Liver (tissue), 9 donors: Measurements from ENCODE around the gene ZNF438. TPM values are rescaled to one million over a fixed set of nuclear protein-coding genes. Genes with fewer than 3 reads are reported as not detected.

Source experiments
- DNase-seq: peaks from one replicate; pipeline ENCODE4 v3.0.0-alpha.2; 2017; ENCODE audit warnings: low spot score
- H3K27ac ChIP-seq, 2 donors: one replicate each; pipeline ENCODE4 v1.7.0; 2013; ENCODE audit warnings: inconsistent platforms in 2 of 2, low read length in 2 of 2, control low read depth in 1 of 2, low read depth in 1 of 2, mild to moderate bottlenecking in 1 of 2
- H3K27me3 ChIP-seq, 4 donors: one replicate each; pipeline versions ENCODE4 v1.6.1 to v1.7.0; 2013; ENCODE audit warnings: low read length in 3 of 4, inconsistent platforms in 1 of 4, mild to moderate bottlenecking in 1 of 4, moderate library complexity in 1 of 4; ENCODE audit not compliant: control insufficient read depth in 4 of 4, insufficient read depth in 4 of 4
- H3K36me3 ChIP-seq, 4 donors: one replicate each; pipeline versions ENCODE4 v1.6.1 to v1.7.0; 2013; ENCODE audit warnings: low read length in 3 of 4, mild to moderate bottlenecking in 3 of 4, low read depth in 1 of 4, moderate library complexity in 1 of 4; ENCODE audit not compliant: control insufficient read depth in 4 of 4, insufficient read depth in 3 of 4
- H3K4me1 ChIP-seq, 4 donors: one replicate each; pipeline versions ENCODE4 v1.6.1 to v1.7.0; 2013; ENCODE audit warnings: low read length in 3 of 4, mild to moderate bottlenecking in 3 of 4, moderate library complexity in 1 of 4; ENCODE audit not compliant: control insufficient read depth in 4 of 4, insufficient read depth in 4 of 4
- H3K4me3 ChIP-seq, 3 donors: one replicate each; pipeline versions ENCODE4 v1.6.1 to v1.7.0; 2013; ENCODE audit warnings: low read length in 3 of 3, control low read depth in 1 of 3, low read depth in 1 of 3, mild to moderate bottlenecking in 1 of 3
- H3K9ac ChIP-seq, 2 donors: one replicate each; pipeline ENCODE4 v1.7.0; 2013; ENCODE audit warnings: low read length in 2 of 2, mild to moderate bottlenecking in 2 of 2, moderate library complexity in 2 of 2, control low read depth in 1 of 2, low read depth in 1 of 2
- H3K9me3 ChIP-seq, 4 donors: one replicate each; pipeline versions ENCODE4 v1.6.1 to v1.7.0; 2013; ENCODE audit warnings: low read length in 3 of 4; ENCODE audit not compliant: control insufficient read depth in 4 of 4
- EGR1 ChIP-seq, 2 donors: IDR thresholded peaks; 2 replicates each; pipeline ENCODE4 v1.6.1; 2016 to 2018; ENCODE audit warnings: antibody characterized with exemption in 2 of 2, low read depth in 2 of 2
- FOXA1 ChIP-seq: IDR thresholded peaks from 2 replicates; pipeline ENCODE4 v1.6.1; 2016; ENCODE audit warnings: antibody characterized with exemption
- FOXA2 ChIP-seq: IDR thresholded peaks from 2 replicates; pipeline ENCODE4 v1.6.1; 2016; ENCODE audit warnings: antibody characterized with exemption
- GABPA ChIP-seq, 2 donors: IDR thresholded peaks in 1 of 2; conservative IDR thresholded peaks in 1 of 2; 2 replicates each; pipeline ENCODE4 v1.6.1; 2016; ENCODE audit warnings: antibody characterized with exemption in 2 of 2, mild to moderate bottlenecking in 1 of 2, moderate library complexity in 1 of 2
- HNF4A ChIP-seq, 2 donors: conservative IDR thresholded peaks; 2 replicates each; pipeline ENCODE4 v1.6.1; 2016; ENCODE audit warnings: antibody characterized with exemption in 2 of 2, mild to moderate bottlenecking in 2 of 2
- HNF4G ChIP-seq: IDR thresholded peaks from 2 replicates; pipeline ENCODE4 v1.6.1; 2016; ENCODE audit warnings: antibody characterized with exemption
- JUND ChIP-seq, 2 donors: IDR thresholded peaks; 2 replicates each; pipeline ENCODE4 v1.6.1; 2016; ENCODE audit warnings: antibody characterized with exemption in 2 of 2
- NR2F2 ChIP-seq: IDR thresholded peaks from 2 replicates; pipeline ENCODE4 v1.6.1; 2016; ENCODE audit warnings: antibody characterized with exemption
- RAD21 ChIP-seq, 2 donors: IDR thresholded peaks; 2 replicates each; pipeline ENCODE4 v1.6.1; 2016; ENCODE audit warnings: antibody characterized with exemption in 2 of 2, mild to moderate bottlenecking in 2 of 2
- RXRA ChIP-seq, 2 donors: IDR thresholded peaks; 2 replicates each; pipeline ENCODE4 v1.6.1; 2017 to 2018; ENCODE audit warnings: antibody characterized with exemption in 2 of 2, mild to moderate bottlenecking in 1 of 2
- SP1 ChIP-seq: IDR thresholded peaks from 2 replicates; pipeline ENCODE4 v1.6.1; 2018; ENCODE audit warnings: antibody characterized with exemption, mild to moderate bottlenecking
- TAF1 ChIP-seq: conservative IDR thresholded peaks from 2 replicates; pipeline ENCODE4 v1.6.1; 2016; ENCODE audit warnings: antibody characterized with exemption, mild to moderate bottlenecking
- YY1 ChIP-seq: IDR thresholded peaks from 2 replicates; pipeline ENCODE4 v1.6.1; 2016; ENCODE audit warnings: antibody characterized with exemption, mild to moderate bottlenecking
- WGBS: extraction: QIAGEN DNeasy Blood & Tissue Kit; methylation state at CpG from one replicate; pipeline ENCODE4 v1.1.7; 2013; 5-methylcytosine and 5-hydroxymethylcytosine counted together
- polyA plus RNA-seq, 2 donors: library from polyadenylated mRNA; stranded (reverse) in 1 of 2; unstranded in 1 of 2; fragments of 200-250 nt in 1 of 2; fragments of >200 nt in 1 of 2; fragmentation: Nextera tagmentation in 1 of 2; extraction: Ambion mirVana in 1 of 2; gene quantifications; one replicate each; pipeline versions ENCODE4 v1.2.1 to v1.2.3, GENCODE V29; 2013 to 2015
- total RNA-seq, 2 donors: library from RNA; depleted of rRNA; stranded (reverse); fragments of >200 nt; gene quantifications; one replicate each; pipeline ENCODE4 v1.2.3, GENCODE V29; 2014
- TF ChIP-seq, protein P1 (sequence below): IDR thresholded peaks from 2 replicates; pipeline ENCODE4 v1.6.1; 2016; ENCODE audit warnings: antibody characterized with exemption
- TF ChIP-seq, protein P2 (sequence below): fragments of 150-350 bp; IDR thresholded peaks from 2 replicates; pipeline ENCODE4 v1.5.1; 2017; ENCODE audit warnings: improper control_type of control experiment, low read depth, low read length; ENCODE audit not compliant: missing input control
- TF ChIP-seq, protein P3 (sequence below): IDR thresholded peaks from 2 replicates; pipeline ENCODE4 v1.6.1; 2016; ENCODE audit warnings: antibody characterized with exemption
- TF ChIP-seq, protein P4 (sequence below): IDR thresholded peaks from 2 replicates; pipeline ENCODE4 v1.6.1; 2016; ENCODE audit warnings: antibody characterized with exemption, mild to moderate bottlenecking
- TF ChIP-seq, protein P5 (sequence below): IDR thresholded peaks from 2 replicates; pipeline ENCODE4 v1.6.1; 2016; ENCODE audit warnings: antibody characterized with exemption
- donor health status: healthy.
- donor health status: healthy.
- donor health status: healthy.
- donor health status: healthy.
- donor health status: healthy.

Gene ZNF438
- total and polyA plus RNA-seq, 4 donors, result 1.9 to 2.9 (median 2.2) TPM

DNA sequence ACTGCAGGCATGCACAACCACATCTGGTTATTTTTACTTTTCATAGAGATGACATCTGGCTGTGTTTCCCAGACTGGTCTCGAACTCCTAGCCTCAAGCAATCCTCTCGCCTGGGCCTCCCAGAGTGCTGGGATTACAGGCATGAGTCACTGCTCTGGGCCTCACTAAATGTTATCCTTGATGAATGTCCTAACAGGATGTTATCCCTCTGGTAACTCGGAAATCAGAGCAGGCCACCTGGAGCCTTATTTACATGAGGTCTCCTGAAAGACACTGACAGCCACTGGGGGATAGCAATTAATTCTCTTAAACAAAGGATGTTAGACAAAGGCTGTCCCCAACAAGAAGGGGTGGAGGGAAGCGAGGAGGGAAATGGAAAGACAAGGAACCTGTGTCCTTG lies 4.5 kb upstream of the ZNF438 start:
- 92% methylated on average over 4 of the region's 4 CpGs for WGBS
- no peak overlapping the region for H3K9ac ChIP-seq
- no peaks in the 10 kb centered on the region for H3K9me3 ChIP-seq
- no peak overlapping the region for H3K27ac ChIP-seq
- H3K27me3 ChIP-seq, result no peaks in the 10 kb centered on the region
- peaks cover 0 to 2% (median under 1%) of the 10 kb centered on the region in 4 donors for H3K4me1 ChIP-seq
- DNase-seq, result no peak
- H3K36me3 ChIP-seq, result no peaks in the 10 kb centered on the region
- no peak overlapping the region for H3K4me3 ChIP-seq
- no peak for TF ChIP-seq FOXA1
- TF ChIP-seq FOXA2, result no peak
- no peak for TF ChIP-seq NR2F2
- TF ChIP-seq HNF4G, result no peak
- no peak for TF ChIP-seq YY1
- TF ChIP-seq, protein P1, sequence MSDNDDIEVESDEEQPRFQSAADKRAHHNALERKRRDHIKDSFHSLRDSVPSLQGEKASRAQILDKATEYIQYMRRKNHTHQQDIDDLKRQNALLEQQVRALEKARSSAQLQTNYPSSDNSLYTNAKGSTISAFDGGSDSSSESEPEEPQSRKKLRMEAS, result no peak
- TF ChIP-seq HNF4A (conservative IDR thresholded peaks at IDR 0.05), result no peak
- TF ChIP-seq, protein P2, sequence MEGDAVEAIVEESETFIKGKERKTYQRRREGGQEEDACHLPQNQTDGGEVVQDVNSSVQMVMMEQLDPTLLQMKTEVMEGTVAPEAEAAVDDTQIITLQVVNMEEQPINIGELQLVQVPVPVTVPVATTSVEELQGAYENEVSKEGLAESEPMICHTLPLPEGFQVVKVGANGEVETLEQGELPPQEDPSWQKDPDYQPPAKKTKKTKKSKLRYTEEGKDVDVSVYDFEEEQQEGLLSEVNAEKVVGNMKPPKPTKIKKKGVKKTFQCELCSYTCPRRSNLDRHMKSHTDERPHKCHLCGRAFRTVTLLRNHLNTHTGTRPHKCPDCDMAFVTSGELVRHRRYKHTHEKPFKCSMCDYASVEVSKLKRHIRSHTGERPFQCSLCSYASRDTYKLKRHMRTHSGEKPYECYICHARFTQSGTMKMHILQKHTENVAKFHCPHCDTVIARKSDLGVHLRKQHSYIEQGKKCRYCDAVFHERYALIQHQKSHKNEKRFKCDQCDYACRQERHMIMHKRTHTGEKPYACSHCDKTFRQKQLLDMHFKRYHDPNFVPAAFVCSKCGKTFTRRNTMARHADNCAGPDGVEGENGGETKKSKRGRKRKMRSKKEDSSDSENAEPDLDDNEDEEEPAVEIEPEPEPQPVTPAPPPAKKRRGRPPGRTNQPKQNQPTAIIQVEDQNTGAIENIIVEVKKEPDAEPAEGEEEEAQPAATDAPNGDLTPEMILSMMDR, result no peak
- TF ChIP-seq, protein P3, sequence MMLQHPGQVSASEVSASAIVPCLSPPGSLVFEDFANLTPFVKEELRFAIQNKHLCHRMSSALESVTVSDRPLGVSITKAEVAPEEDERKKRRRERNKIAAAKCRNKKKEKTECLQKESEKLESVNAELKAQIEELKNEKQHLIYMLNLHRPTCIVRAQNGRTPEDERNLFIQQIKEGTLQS, result no peak
- TF ChIP-seq RAD21 (IDR thresholded peaks at IDR 0.05), result no peak
- TF ChIP-seq JUND (IDR thresholded peaks at IDR 0.05), result no peak
- no peak for TF ChIP-seq EGR1 (IDR thresholded peaks at IDR 0.05; ENCODE audit: low read depth in 2 of 2)
- no peak for TF ChIP-seq SP1
- TF ChIP-seq GABPA (IDR thresholded peaks at IDR 0.05 in 1 of 2, conservative IDR thresholded peaks at IDR 0.05 in 1 of 2), result no peak
- TF ChIP-seq TAF1, result no peak
- no peak for TF ChIP-seq RXRA (IDR thresholded peaks at IDR 0.05)
- TF ChIP-seq, protein P4, sequence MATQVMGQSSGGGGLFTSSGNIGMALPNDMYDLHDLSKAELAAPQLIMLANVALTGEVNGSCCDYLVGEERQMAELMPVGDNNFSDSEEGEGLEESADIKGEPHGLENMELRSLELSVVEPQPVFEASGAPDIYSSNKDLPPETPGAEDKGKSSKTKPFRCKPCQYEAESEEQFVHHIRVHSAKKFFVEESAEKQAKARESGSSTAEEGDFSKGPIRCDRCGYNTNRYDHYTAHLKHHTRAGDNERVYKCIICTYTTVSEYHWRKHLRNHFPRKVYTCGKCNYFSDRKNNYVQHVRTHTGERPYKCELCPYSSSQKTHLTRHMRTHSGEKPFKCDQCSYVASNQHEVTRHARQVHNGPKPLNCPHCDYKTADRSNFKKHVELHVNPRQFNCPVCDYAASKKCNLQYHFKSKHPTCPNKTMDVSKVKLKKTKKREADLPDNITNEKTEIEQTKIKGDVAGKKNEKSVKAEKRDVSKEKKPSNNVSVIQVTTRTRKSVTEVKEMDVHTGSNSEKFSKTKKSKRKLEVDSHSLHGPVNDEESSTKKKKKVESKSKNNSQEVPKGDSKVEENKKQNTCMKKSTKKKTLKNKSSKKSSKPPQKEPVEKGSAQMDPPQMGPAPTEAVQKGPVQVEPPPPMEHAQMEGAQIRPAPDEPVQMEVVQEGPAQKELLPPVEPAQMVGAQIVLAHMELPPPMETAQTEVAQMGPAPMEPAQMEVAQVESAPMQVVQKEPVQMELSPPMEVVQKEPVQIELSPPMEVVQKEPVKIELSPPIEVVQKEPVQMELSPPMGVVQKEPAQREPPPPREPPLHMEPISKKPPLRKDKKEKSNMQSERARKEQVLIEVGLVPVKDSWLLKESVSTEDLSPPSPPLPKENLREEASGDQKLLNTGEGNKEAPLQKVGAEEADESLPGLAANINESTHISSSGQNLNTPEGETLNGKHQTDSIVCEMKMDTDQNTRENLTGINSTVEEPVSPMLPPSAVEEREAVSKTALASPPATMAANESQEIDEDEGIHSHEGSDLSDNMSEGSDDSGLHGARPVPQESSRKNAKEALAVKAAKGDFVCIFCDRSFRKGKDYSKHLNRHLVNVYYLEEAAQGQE, result no peak
- TF ChIP-seq, protein P5, sequence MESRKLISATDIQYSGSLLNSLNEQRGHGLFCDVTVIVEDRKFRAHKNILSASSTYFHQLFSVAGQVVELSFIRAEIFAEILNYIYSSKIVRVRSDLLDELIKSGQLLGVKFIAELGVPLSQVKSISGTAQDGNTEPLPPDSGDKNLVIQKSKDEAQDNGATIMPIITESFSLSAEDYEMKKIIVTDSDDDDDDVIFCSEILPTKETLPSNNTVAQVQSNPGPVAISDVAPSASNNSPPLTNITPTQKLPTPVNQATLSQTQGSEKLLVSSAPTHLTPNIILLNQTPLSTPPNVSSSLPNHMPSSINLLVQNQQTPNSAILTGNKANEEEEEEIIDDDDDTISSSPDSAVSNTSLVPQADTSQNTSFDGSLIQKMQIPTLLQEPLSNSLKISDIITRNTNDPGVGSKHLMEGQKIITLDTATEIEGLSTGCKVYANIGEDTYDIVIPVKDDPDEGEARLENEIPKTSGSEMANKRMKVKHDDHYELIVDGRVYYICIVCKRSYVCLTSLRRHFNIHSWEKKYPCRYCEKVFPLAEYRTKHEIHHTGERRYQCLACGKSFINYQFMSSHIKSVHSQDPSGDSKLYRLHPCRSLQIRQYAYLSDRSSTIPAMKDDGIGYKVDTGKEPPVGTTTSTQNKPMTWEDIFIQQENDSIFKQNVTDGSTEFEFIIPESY, result no peak
